H9 (cell line): ENCODE measurements around the gene ITGAX. TPM values are rescaled to one million over a fixed set of nuclear protein-coding genes. Genes with fewer than 3 reads are reported as not detected.
A peak's percentile ranks its signal among the peaks of the same experiment; 100 is the strongest.

Experiments
- DNase-seq: peaks from one replicate; pipeline ENCODE4 v3.0.0-alpha.2; 2017
- H2AFZ ChIP-seq: one replicate; pipeline ENCODE4 v1.6.1; 2013; ENCODE audit warnings: mild to moderate bottlenecking, low read length, control low read depth, moderate library complexity
- H2AK5ac ChIP-seq: 2 replicates; pipeline ENCODE4 v1.6.1; 2013; ENCODE audit warnings: low read length, control low read depth, mixed read lengths; ENCODE audit not compliant: insufficient read length
- H2BK120ac ChIP-seq: one replicate; pipeline ENCODE4 v1.6.1; 2013; ENCODE audit warnings: low read depth, mild to moderate bottlenecking, low read length, control low read depth, inconsistent platforms; ENCODE audit not compliant: poor library complexity, severe bottlenecking
- H2BK12ac ChIP-seq: 2 replicates; pipeline ENCODE4 v1.6.1; 2013; ENCODE audit warnings: low read length, control low read depth, mixed read lengths, low read depth; ENCODE audit not compliant: insufficient read length
- H2BK15ac ChIP-seq: 2 replicates; pipeline ENCODE4 v1.6.1; 2013; ENCODE audit warnings: low read depth, low read length, control low read depth
- H2BK20ac ChIP-seq: one replicate; pipeline ENCODE4 v1.6.1; 2013; ENCODE audit warnings: low read depth, mild to moderate bottlenecking, low read length, control low read depth, inconsistent platforms; ENCODE audit not compliant: poor library complexity, severe bottlenecking
- H2BK5ac ChIP-seq: 2 replicates; pipeline ENCODE4 v1.6.1; 2013; ENCODE audit warnings: low read length, control low read depth, mixed read lengths; ENCODE audit not compliant: insufficient read length
- H3K14ac ChIP-seq: 2 replicates; pipeline ENCODE4 v1.6.1; 2013; ENCODE audit warnings: low read length, control low read depth; ENCODE audit not compliant: insufficient read depth
- H3K18ac ChIP-seq: 2 replicates; pipeline ENCODE4 v1.6.1; 2013; ENCODE audit warnings: low read depth, mild to moderate bottlenecking, mixed read lengths, low read length, control low read depth; ENCODE audit not compliant: insufficient read length
- H3K23ac ChIP-seq: 2 replicates; pipeline ENCODE4 v1.6.1; 2013; ENCODE audit warnings: low read length, control low read depth, mixed read lengths, low read depth; ENCODE audit not compliant: insufficient read length
- H3K23me2 ChIP-seq: 2 replicates; pipeline ENCODE4 v1.6.1; 2013; ENCODE audit warnings: low read depth, mild to moderate bottlenecking, mixed read lengths, low read length, control low read depth; ENCODE audit not compliant: insufficient read length, poor library complexity, severe bottlenecking
- H3K27ac ChIP-seq: 2 replicates; pipeline ENCODE4 v1.5.1; 2013; ENCODE audit warnings: low read length, control low read depth, mixed read lengths, low read depth; ENCODE audit not compliant: insufficient read length
- H3K27me3 ChIP-seq: 2 replicates; pipeline ENCODE4 v1.6.1; 2013; ENCODE audit warnings: low read length, control low read depth, inconsistent platforms; ENCODE audit not compliant: insufficient read depth
- H3K4ac ChIP-seq: 2 replicates; pipeline ENCODE4 v1.6.1; 2013; ENCODE audit warnings: low read depth, mild to moderate bottlenecking, control low read depth, inconsistent platforms, low read length, moderate library complexity
- H3K4me1 ChIP-seq: 2 replicates; pipeline ENCODE4 v1.6.1; 2013; ENCODE audit warnings: low read length, control low read depth, inconsistent platforms; ENCODE audit not compliant: insufficient read depth
- H3K4me2 ChIP-seq: 2 replicates; pipeline ENCODE4 v1.6.1; 2013; ENCODE audit warnings: low read length, control low read depth, mixed read lengths; ENCODE audit not compliant: insufficient read length, insufficient read depth
- H3K56ac ChIP-seq: 2 replicates; pipeline ENCODE4 v1.6.1; 2013; ENCODE audit warnings: low read depth, mild to moderate bottlenecking, mixed read lengths, low read length, control low read depth; ENCODE audit not compliant: insufficient read length
- H3K79me1 ChIP-seq: 2 replicates; pipeline ENCODE4 v1.6.1; 2013; ENCODE audit warnings: low read depth, mild to moderate bottlenecking, moderate library complexity, low read length, control low read depth, inconsistent platforms; ENCODE audit not compliant: insufficient read depth, poor library complexity, severe bottlenecking
- H3K79me2 ChIP-seq: 2 replicates; pipeline ENCODE4 v1.6.1; 2013; ENCODE audit warnings: low read length, control low read depth, inconsistent platforms; ENCODE audit not compliant: insufficient read depth
- H3K9ac ChIP-seq: 2 replicates; pipeline ENCODE4 v1.6.1; 2013; ENCODE audit warnings: low read length, control low read depth, mixed read lengths; ENCODE audit not compliant: insufficient read length; ENCODE audit errors: extremely low read depth
- H3K9me3 ChIP-seq: one replicate; pipeline ENCODE4 v1.6.1; 2013; ENCODE audit warnings: low read depth, low read length, inconsistent platforms; ENCODE audit not compliant: control insufficient read depth
- H3T11ph ChIP-seq: one replicate; pipeline ENCODE4 v1.6.1; 2013; ENCODE audit warnings: mild to moderate bottlenecking, low read length, control low read depth, inconsistent platforms
- H4K20me1 ChIP-seq: one replicate; pipeline ENCODE4 v1.6.1; 2013; ENCODE audit not compliant: control insufficient read depth, insufficient read length, insufficient read depth
- H4K5ac ChIP-seq: 2 replicates; pipeline ENCODE4 v1.6.1; 2013; ENCODE audit warnings: low read depth, mild to moderate bottlenecking, mixed read lengths, low read length, control low read depth; ENCODE audit not compliant: insufficient read length
- H4K8ac ChIP-seq: replicated peaks from 2 replicates; pipeline ENCODE4 v1.6.1; 2013; ENCODE audit warnings: low read length, control low read depth, mixed read lengths, low read depth; ENCODE audit not compliant: insufficient read length
- H4K91ac ChIP-seq: 2 replicates; pipeline ENCODE4 v1.6.1; 2013; ENCODE audit warnings: low read depth, mild to moderate bottlenecking, moderate library complexity, mixed read lengths, low read length, control low read depth; ENCODE audit not compliant: insufficient read length
- H3K27ac Mint-ChIP-seq, 3 experiments: 2 replicates in 2 of 3; 3 replicates in 1 of 3; pipeline ENCODE4 v1.8.0; 2020 to 2021; ENCODE audit warnings: mixed read lengths in 3 of 3, mild to moderate bottlenecking in 1 of 3, moderate library complexity in 1 of 3
- H3K27me3 Mint-ChIP-seq: 2 replicates; pipeline ENCODE4 v1.8.0; 2021; ENCODE audit warnings: low read depth, mild to moderate bottlenecking, moderate library complexity, mixed read lengths
- H3K36me3 Mint-ChIP-seq, 3 experiments: 2 replicates in 2 of 3; 3 replicates in 1 of 3; pipeline ENCODE4 v1.8.0; 2020 to 2021; ENCODE audit warnings: low read depth in 3 of 3, mixed read lengths in 3 of 3; ENCODE audit not compliant: insufficient read depth in 1 of 3
- H3K4me1 Mint-ChIP-seq, 2 experiments: 2 replicates each; pipeline ENCODE4 v1.8.0; 2020; ENCODE audit warnings: mixed read lengths in 2 of 2
- H3K4me3 Mint-ChIP-seq, 2 experiments: 2 replicates in 1 of 2; 3 replicates in 1 of 2; pipeline ENCODE4 v1.8.0; 2020 to 2021; ENCODE audit warnings: mild to moderate bottlenecking in 2 of 2, mixed read lengths in 2 of 2, moderate library complexity in 1 of 2
- H3K9me3 Mint-ChIP-seq, 2 experiments: 2 replicates in 1 of 2; 3 replicates in 1 of 2; pipeline ENCODE4 v1.8.0; 2020; ENCODE audit warnings: mild to moderate bottlenecking in 2 of 2, mixed read lengths in 2 of 2, moderate library complexity in 1 of 2
- CTCF ChIP-seq: fragments of 200-600 bp; sonication (generic); conservative IDR thresholded peaks from 3 replicates; pipeline ENCODE4 v1.8.0; 2021; ENCODE audit warnings: antibody characterized with exemption, mild to moderate bottlenecking
- WGBS: extraction: QIAGEN DNeasy Blood & Tissue Kit; methylation state at CpG from one replicate; pipeline ENCODE4 v1.1.7; 2013; ENCODE audit warnings: missing lambda C conversion rate, low lambda C conversion rate, mixed read lengths; ENCODE audit not compliant: insufficient read length; ENCODE audit errors: extremely low coverage; 5-methylcytosine and 5-hydroxymethylcytosine counted together
- total RNA-seq: library from RNA; stranded (reverse); gene quantifications from 2 replicates; pipeline ENCODE4 v1.2.1, GENCODE V29; 2021

Gene ITGAX
- total RNA-seq, 1 experiment from 2014 or later = 0.28 TPM

- Histone ChIP-seq H4K91ac (no peak overlapping the region), H3K27ac (no peak overlapping the region), H3K18ac (no peak overlapping the region), H3K23me2 (no peaks in the 10 kb centered on the region), H4K20me1 (no peaks in the 10 kb centered on the region), H2BK5ac (no peak overlapping the region), H2AFZ (no peak overlapping the region), H3K56ac (no peak overlapping the region), H3K14ac (no peak overlapping the region), H2BK15ac (no peak overlapping the region), H2BK120ac (no peak overlapping the region), H4K8ac (no peak overlapping the region), H3K9me3 (no peaks in the 10 kb centered on the region), H3K79me1 (no peaks in the 10 kb centered on the region), H3K27me3 (no peaks in the 10 kb centered on the region), H3K79me2 (no peaks in the 10 kb centered on the region), H3K4me2 (no peak overlapping the region), H3K23ac (no peak overlapping the region), H4K5ac (no peak overlapping the region), H2BK12ac (no peak overlapping the region), H3T11ph (no peak overlapping the region), H3K4me1 (no peaks in the 10 kb centered on the region), H3K4ac (no peak overlapping the region), H3K9ac (no peak overlapping the region), H2AK5ac (no peak overlapping the region), H2BK20ac (no peak overlapping the region)
- WGBS = no CpG with 5 or more reads among the region's 5 CpGs
- Mint-ChIP-seq H3K9me3 (peaks cover 2 to 4% of the 10 kb centered on the region in 2 experiments; a peak in 3 of 5 replicates), H3K36me3 (no peaks in the 10 kb centered on the region), H3K27ac (0 out of 7 replicates have a peak overlapping the region, but pooled peaks of 1 of the 3 experiments have one; percentile 11), H3K4me3 (no peak overlapping the region), H3K27me3 (peaks cover 37% of the 10 kb centered on the region), H3K4me1 (peaks cover 6% of the 10 kb centered on the region in 2 experiments; a peak in 3 of 4 replicates)
- no peak for TF ChIP-seq CTCF
- DNase-seq = no peak
These were observed 58.4 kb downstream of the ITGAX start for GRCh38 chr16:31413381-31413780.
